Brain microvascular endothelial cell (primary cell): ENCODE results near the gene RNGTT.

Experiments used
- DNase-seq: peaks from one replicate; pipeline ENCODE4 v3.0.0-alpha.2; 2020
- H3K27ac ChIP-seq: fragments of 250-450 bp; sonication (Bioruptor Pico); 2 replicates; pipeline ENCODE4 v1.5.1; 2020; ENCODE audit warnings: mild to moderate bottlenecking, moderate library complexity
- H3K27me3 ChIP-seq: fragments of 250-450 bp; sonication (Bioruptor Pico); replicated peaks from 2 replicates; pipeline ENCODE4 v1.5.1; 2020; ENCODE audit warnings: mild to moderate bottlenecking
- H3K36me3 ChIP-seq: fragments of 250-450 bp; sonication (Bioruptor Pico); replicated peaks from 2 replicates; pipeline ENCODE4 v1.5.1; 2020; ENCODE audit warnings: mild to moderate bottlenecking
- H3K4me3 ChIP-seq: 2 replicates; pipeline ENCODE4 v1.5.1; 2011; ENCODE audit warnings: low read depth, mild to moderate bottlenecking, control low read depth, low read length, moderate library complexity
- in situ Hi-C: cut with HindIII; loops from 2 replicates; pipeline ENCODE4 v1.10.0; 2017; ENCODE audit warnings: low sequenced_read_pairs, low pct_ligation_motif_present
- TF ChIP-seq, protein P1 (sequence below): IDR thresholded peaks from 2 replicates; pipeline ENCODE4 v1.5.1; 2011; ENCODE audit warnings: low read depth, mild to moderate bottlenecking, moderate library complexity, low read length, control low read depth, inconsistent platforms; ENCODE audit errors: missing control alignments

Gene RNGTT

DNA sequence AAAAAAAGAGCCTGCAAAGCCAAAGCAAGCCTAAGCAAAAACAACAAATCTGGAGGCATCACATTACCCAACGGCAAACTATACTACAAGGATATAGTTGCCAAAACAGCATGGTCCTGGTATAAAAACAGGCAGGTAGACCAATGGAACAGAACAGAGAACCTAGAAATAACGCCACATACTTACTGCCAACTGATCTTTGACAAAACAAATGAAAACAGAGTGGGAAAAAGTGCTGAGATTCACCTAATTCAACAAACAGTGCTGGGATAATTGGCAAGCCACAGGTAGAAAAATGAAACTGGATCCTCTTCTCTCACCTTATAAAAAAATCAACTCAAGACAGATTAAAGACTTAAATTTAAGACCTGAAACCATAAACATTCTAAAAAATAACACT lies 291.8 kb downstream of the RNGTT start:
- in situ Hi-C loops: no loop called here

DNA sequence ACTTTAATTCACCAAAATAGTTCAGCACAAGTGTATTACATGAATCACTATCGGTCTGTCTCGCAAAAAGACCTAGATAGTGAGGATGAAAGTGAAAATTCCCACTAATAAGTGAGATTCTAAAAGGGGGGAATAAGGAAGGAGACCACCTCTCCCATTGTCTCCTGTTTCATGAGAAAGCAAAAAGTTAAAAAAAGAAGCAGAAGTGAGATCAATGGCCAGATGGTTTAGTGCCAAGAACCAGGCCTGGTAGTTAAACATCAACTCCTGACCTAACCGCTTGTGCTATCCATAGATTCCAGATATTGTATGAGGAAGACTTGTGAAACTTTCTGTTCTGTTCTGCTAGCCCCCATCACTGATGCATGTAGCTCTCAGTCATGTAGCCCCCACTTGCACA lies 293.0 kb downstream of the RNGTT start:
- DNase-seq: no peak
- H3K36me3 ChIP-seq: no peaks in the 10 kb centered on the region
- no peak overlapping the region for H3K4me3 ChIP-seq
- no peaks in the 10 kb centered on the region for H3K27me3 ChIP-seq
- TF ChIP-seq, protein P1, sequence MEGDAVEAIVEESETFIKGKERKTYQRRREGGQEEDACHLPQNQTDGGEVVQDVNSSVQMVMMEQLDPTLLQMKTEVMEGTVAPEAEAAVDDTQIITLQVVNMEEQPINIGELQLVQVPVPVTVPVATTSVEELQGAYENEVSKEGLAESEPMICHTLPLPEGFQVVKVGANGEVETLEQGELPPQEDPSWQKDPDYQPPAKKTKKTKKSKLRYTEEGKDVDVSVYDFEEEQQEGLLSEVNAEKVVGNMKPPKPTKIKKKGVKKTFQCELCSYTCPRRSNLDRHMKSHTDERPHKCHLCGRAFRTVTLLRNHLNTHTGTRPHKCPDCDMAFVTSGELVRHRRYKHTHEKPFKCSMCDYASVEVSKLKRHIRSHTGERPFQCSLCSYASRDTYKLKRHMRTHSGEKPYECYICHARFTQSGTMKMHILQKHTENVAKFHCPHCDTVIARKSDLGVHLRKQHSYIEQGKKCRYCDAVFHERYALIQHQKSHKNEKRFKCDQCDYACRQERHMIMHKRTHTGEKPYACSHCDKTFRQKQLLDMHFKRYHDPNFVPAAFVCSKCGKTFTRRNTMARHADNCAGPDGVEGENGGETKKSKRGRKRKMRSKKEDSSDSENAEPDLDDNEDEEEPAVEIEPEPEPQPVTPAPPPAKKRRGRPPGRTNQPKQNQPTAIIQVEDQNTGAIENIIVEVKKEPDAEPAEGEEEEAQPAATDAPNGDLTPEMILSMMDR: no peak
- in situ Hi-C loops: no loop called here
- H3K27ac ChIP-seq: no peak overlapping the region

More for the DNA sequence above, 291.8 kb downstream of the RNGTT start:
- TF ChIP-seq, protein P1: no peak
- Histone ChIP-seq H3K36me3 (no peaks in the 10 kb centered on the region), H3K27me3 (no peaks in the 10 kb centered on the region), H3K27ac (no peak overlapping the region), H3K4me3 (no peak overlapping the region)
- DNase-seq: no peak

DNA sequence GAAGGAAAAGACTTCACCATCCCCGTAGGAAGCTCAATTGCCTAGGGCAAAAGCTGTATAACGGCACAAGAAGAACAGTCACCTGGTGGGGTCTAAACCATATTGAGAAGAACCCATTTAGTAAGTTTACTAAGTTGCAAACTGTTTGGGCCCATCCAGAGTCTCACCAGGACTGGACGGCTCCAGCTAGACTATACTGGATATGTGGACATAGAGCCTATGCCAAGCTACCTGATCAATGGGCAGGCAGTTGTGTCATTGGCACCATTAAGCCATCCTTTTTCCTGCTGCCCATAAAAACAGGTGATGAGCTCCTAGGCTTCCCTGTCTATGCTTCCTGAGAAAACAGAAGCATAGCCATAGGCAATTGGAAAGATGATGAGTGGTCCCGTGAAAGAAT lies 293.9 kb downstream of the RNGTT start:
- H3K4me3 ChIP-seq: no peak overlapping the region
- no peaks in the 10 kb centered on the region for H3K36me3 ChIP-seq
- H3K27me3 ChIP-seq: no peaks in the 10 kb centered on the region
- DNase-seq: no peak
- TF ChIP-seq, protein P1: no peak
- in situ Hi-C loops: no loop called here
- H3K27ac ChIP-seq: no peak overlapping the region

- Histone ChIP-seq H3K27ac (no peak overlapping the region), H3K4me3 (no peak overlapping the region), H3K27me3 (no peaks in the 10 kb centered on the region), H3K36me3 (no peaks in the 10 kb centered on the region)
- TF ChIP-seq, protein P1: no peak
- in situ Hi-C loops: no loop called here
- no peak for DNase-seq
Observed at GRCh38 chr6:88666901-88667300, 296.5 kb downstream of the RNGTT start.

GRCh38 chr6:88665131-88665530 lies 298.3 kb downstream of the RNGTT start:
- in situ Hi-C loops: no loop called here
- TF ChIP-seq, protein P1: no peak
- no peaks in the 10 kb centered on the region for H3K36me3 ChIP-seq
- no peak overlapping the region for H3K4me3 ChIP-seq
- DNase-seq: no peak
- no peak overlapping the region for H3K27ac ChIP-seq
- H3K27me3 ChIP-seq: no peaks in the 10 kb centered on the region

DNA sequence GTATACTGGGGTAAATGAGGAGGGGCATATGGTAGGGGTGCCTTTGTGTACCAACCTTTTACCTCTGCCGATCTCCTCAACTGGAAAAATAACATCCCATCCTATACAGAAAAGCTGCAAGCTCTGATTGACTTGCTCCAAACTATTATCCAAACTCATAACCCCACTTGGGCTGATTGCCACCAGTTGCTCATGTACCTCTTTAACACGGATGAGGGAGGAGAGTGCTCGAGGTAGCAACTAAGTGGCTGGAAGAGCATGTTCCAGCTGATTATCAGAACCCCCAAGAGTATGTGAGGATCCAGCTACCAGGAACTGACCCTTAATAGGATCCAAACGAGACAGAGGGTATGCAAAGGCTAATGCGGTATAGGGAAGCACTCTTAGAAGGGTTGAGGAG lies 299.6 kb downstream of the RNGTT start:
- Histone ChIP-seq H3K27me3 (no peaks in the 10 kb centered on the region), H3K4me3 (no peak overlapping the region), H3K36me3 (no peaks in the 10 kb centered on the region), H3K27ac (no peak overlapping the region)
- in situ Hi-C loops: no loop called here
- DNase-seq: no peak
- TF ChIP-seq, protein P1: no peak
